ENCODE measurements around the gene CNIH3. TPM values are rescaled to one million over a fixed set of nuclear protein-coding genes. Genes with fewer than 3 reads are reported as not detected.
"Not testable (repeated sequence)": the region's sequence is repeated elsewhere in the genome, so short reads cannot be mapped to it uniquely, and the experiment has no call there.

Gene CNIH3
- total and polyA plus RNA-seq, 2 donors (not counting 3 experiments of a cell fraction or from before 2014, with no cell fraction given) = 1.3 to 2.5 TPM

DNA sequence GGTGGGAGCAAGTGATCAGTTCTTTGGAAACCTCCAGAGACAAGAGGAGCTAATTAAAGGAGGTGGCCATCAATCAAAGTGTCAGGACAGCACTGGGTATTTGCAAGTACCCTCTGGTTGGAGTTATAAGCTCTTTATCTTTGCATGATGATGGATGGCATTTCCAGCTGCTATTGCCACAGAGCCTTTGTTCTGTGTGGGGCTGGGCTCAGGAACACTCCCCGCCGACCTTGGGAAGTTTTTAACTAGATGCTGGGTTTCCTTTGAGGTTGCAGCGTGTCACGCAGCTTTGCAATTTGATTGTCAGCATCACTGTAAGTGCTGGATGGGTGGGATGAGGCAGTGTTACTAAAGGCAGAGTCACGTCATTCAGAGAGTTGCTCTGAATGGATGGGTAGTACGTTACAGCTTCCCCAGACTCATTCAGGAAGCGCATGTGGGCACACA, 68.9 kb downstream of the CNIH3 start:
- DNase-seq (ENCODE audit: low read depth, low spot score) = no peak
- BruUV-seq (replicated peaks) = no TSS peak
- intact Hi-C loops (cut with micrococcal nuclease) = no loop called here
- H3K4me3 ChIP-seq (replicated peaks in 1 of 3; ENCODE audit: insufficient read depth in 1 of 3, low read depth in 1 of 3, low read length in 3 of 3) = no peak overlapping the region
- H3K4me2 ChIP-seq (ENCODE audit: insufficient read depth, low read length) = no peak overlapping the region
- H3K27ac ChIP-seq (ENCODE audit: insufficient read depth, low read depth, low read length) = no peak overlapping the region
- CTCF ChIA-PET = interaction anchor here (0.8 to 1.2 kb wide), 2 partner anchors 32 to 40 kb away, joined by 3 to 4 read pairs; no protein-coding TSS in a partner anchor
- POLR2A ChIA-PET = no interaction called here
- dilution Hi-C loops (cut with MboI; ENCODE audit: extremely low pct_ligation_motif_present, low sequenced_read_pairs) = no loop called here
- H3K9me3 ChIP-seq (replicated peaks; ENCODE audit: control insufficient read depth, insufficient read depth, low read length) = no peaks in the 10 kb centered on the region
- no peak for FAIRE-seq
- TF ChIP-seq EZH2 (IDR thresholded peaks at IDR 0.05; ENCODE audit: borderline replicate concordance, low read depth, low read length, severe bottlenecking) (no peak), MYC (IDR thresholded peaks at IDR 0.05; ENCODE audit: low read depth, low read length) (no peak), GATA2 (IDR thresholded peaks at IDR 0.05; ENCODE audit: insufficient read depth, insufficient read length, low read depth, low read length) (no peak), JUN (IDR thresholded peaks at IDR 0.05; ENCODE audit: borderline replicate concordance, insufficient read depth, insufficient read length, low read depth) (no peak), FOS (IDR thresholded peaks at IDR 0.05; ENCODE audit: borderline replicate concordance, insufficient read depth, low read length) (no peak), POLR2AphosphoS5 (IDR thresholded peaks at IDR 0.05; ENCODE audit: insufficient read depth, low read depth, low read length) (no peak), POLR2A (IDR thresholded peaks at IDR 0.05; ENCODE audit: low read depth, low read length) (no peak)
- TF ChIP-seq, protein P1, sequence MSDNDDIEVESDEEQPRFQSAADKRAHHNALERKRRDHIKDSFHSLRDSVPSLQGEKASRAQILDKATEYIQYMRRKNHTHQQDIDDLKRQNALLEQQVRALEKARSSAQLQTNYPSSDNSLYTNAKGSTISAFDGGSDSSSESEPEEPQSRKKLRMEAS (IDR thresholded peaks at IDR 0.05; ENCODE audit: insufficient read depth, insufficient read length) = no peak
- TF ChIP-seq, protein P2, sequence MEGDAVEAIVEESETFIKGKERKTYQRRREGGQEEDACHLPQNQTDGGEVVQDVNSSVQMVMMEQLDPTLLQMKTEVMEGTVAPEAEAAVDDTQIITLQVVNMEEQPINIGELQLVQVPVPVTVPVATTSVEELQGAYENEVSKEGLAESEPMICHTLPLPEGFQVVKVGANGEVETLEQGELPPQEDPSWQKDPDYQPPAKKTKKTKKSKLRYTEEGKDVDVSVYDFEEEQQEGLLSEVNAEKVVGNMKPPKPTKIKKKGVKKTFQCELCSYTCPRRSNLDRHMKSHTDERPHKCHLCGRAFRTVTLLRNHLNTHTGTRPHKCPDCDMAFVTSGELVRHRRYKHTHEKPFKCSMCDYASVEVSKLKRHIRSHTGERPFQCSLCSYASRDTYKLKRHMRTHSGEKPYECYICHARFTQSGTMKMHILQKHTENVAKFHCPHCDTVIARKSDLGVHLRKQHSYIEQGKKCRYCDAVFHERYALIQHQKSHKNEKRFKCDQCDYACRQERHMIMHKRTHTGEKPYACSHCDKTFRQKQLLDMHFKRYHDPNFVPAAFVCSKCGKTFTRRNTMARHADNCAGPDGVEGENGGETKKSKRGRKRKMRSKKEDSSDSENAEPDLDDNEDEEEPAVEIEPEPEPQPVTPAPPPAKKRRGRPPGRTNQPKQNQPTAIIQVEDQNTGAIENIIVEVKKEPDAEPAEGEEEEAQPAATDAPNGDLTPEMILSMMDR (IDR thresholded peaks at IDR 0.05; ENCODE audit: extremely low read depth in 1 of 2, insufficient read depth in 1 of 2, low read depth in 1 of 2, low read length in 2 of 2) = no peak
- no peaks in the 10 kb centered on the region for H4K20me1 ChIP-seq (replicated peaks; ENCODE audit: control insufficient read depth, extremely low read depth, insufficient read depth, low read length)
- peaks cover 0 to 3% of the 10 kb centered on the region in 2 experiments for H3K27me3 ChIP-seq (ENCODE audit: control insufficient read depth in 2 of 2, insufficient read depth in 2 of 2, low read length in 2 of 2)
- H3K9me1 ChIP-seq (replicated peaks; ENCODE audit: control insufficient read depth, extremely low read depth, insufficient read depth, low read length) = no peaks in the 10 kb centered on the region
- H3K9ac ChIP-seq (replicated peaks; ENCODE audit: extremely low read depth, insufficient read depth, low read length) = no peak overlapping the region
- no peaks in the 10 kb centered on the region for H3K4me1 ChIP-seq (ENCODE audit: control insufficient read depth, extremely low read depth, insufficient read depth, low read length)
- H3K36me3 ChIP-seq (ENCODE audit: control insufficient read depth in 2 of 2, extremely low read depth in 1 of 2, insufficient read depth in 2 of 2, low read length in 2 of 2) = no peaks in the 10 kb centered on the region
- no peak overlapping the region for H2AFZ ChIP-seq (ENCODE audit: low read depth, low read length)
- no peaks in the 10 kb centered on the region for H3K79me2 ChIP-seq (ENCODE audit: control insufficient read depth, insufficient read depth, low read length)

DNA sequence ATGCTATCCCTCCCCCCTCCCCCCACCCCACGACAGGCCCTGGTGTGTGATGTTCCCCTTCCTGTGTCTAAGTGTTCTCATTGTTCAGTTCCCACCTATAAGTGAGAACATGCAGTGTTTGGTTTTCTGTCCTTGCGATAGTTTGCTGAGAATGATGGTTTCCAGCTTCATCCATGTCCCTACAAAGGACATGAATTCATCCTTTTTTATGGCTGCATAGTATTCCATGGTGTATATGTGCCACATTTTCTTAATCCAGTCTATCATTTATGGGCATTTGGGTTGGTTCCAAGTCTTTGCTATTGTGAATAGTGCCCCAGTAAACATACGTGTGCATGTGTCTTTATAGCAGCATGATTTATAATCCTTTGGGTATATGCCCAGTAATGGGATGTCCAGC, 70.0 kb downstream of the CNIH3 start:
- H3K9me1 ChIP-seq (replicated peaks; ENCODE audit: control insufficient read depth, extremely low read depth, insufficient read depth, low read length); H2AFZ ChIP-seq (ENCODE audit: low read depth, low read length); BruUV-seq (replicated peaks); dilution Hi-C loops (cut with MboI; ENCODE audit: extremely low pct_ligation_motif_present, low sequenced_read_pairs); H3K9ac ChIP-seq (replicated peaks; ENCODE audit: extremely low read depth, insufficient read depth, low read length); H3K4me3 ChIP-seq (replicated peaks in 1 of 3; ENCODE audit: insufficient read depth in 1 of 3, low read depth in 1 of 3, low read length in 3 of 3); H4K20me1 ChIP-seq (replicated peaks; ENCODE audit: control insufficient read depth, extremely low read depth, insufficient read depth, low read length); H3K4me1 ChIP-seq (ENCODE audit: control insufficient read depth, extremely low read depth, insufficient read depth, low read length); POLR2A ChIA-PET; H3K4me2 ChIP-seq (ENCODE audit: insufficient read depth, low read length); DNase-seq (ENCODE audit: low read depth, low spot score); H3K9me3 ChIP-seq (replicated peaks; ENCODE audit: control insufficient read depth, insufficient read depth, low read length); FAIRE-seq; H3K27ac ChIP-seq (ENCODE audit: insufficient read depth, low read depth, low read length); H3K27me3 ChIP-seq (ENCODE audit: control insufficient read depth in 2 of 2, insufficient read depth in 2 of 2, low read length in 2 of 2); H3K36me3 ChIP-seq (ENCODE audit: control insufficient read depth in 2 of 2, extremely low read depth in 1 of 2, insufficient read depth in 2 of 2, low read length in 2 of 2); intact Hi-C loops (cut with micrococcal nuclease); CTCF ChIA-PET; H3K79me2 ChIP-seq (ENCODE audit: control insufficient read depth, insufficient read depth, low read length): not testable (repeated sequence)

Data from endothelial cell of umbilical vein (primary cell).